SK-N-SH treated with all-trans-retinoic acid at 6 μM for 48 hours (cell line): ENCODE measurements around the gene IL26.

Experiments
- ARNTL ChIP-seq: fragments of 450-650 bp; formaldehyde crosslinking; IDR thresholded peaks from 2 replicates; pipeline ENCODE4 v1.5.0; 2020; ENCODE audit warnings: low read depth, mild to moderate bottlenecking, moderate library complexity, borderline replicate concordance
- BACH2 ChIP-seq: fragments of 250-450 bp; sonication (Bioruptor Pico); IDR thresholded peaks from 2 replicates; pipeline ENCODE4 v1.9.0; 2021; ENCODE audit warnings: mild to moderate bottlenecking, borderline replicate concordance
- RARB ChIP-seq: fragments of 250-450 bp; sonication (Bioruptor Pico); IDR thresholded peaks from 2 replicates; pipeline ENCODE4 v1.8.0; 2021; ENCODE audit warnings: mild to moderate bottlenecking, moderate library complexity
- TCF4 ChIP-seq: fragments of 250-450 bp; sonication (Bioruptor Pico); IDR thresholded peaks from 2 replicates; pipeline ENCODE4 v1.8.0; 2021; ENCODE audit warnings: mild to moderate bottlenecking, moderate library complexity, borderline replicate concordance
- ZFP30 ChIP-seq: fragments of 450-650 bp; formaldehyde crosslinking; IDR thresholded peaks from 2 replicates; pipeline ENCODE4 v1.5.0; 2022; ENCODE audit warnings: mild to moderate bottlenecking, moderate library complexity
- TF ChIP-seq, protein P1 (sequence below): fragments of 250-450 bp; sonication (Bioruptor Pico); IDR thresholded peaks from 2 replicates; pipeline ENCODE4 v1.5.0; 2020; ENCODE audit warnings: mild to moderate bottlenecking, moderate library complexity
- TF ChIP-seq, protein P2 (sequence below): fragments of 250-450 bp; sonication (Bioruptor Pico); IDR thresholded peaks from 2 replicates; pipeline ENCODE4 v1.8.0; 2020; ENCODE audit warnings: mild to moderate bottlenecking, moderate library complexity, borderline replicate concordance

DNA sequence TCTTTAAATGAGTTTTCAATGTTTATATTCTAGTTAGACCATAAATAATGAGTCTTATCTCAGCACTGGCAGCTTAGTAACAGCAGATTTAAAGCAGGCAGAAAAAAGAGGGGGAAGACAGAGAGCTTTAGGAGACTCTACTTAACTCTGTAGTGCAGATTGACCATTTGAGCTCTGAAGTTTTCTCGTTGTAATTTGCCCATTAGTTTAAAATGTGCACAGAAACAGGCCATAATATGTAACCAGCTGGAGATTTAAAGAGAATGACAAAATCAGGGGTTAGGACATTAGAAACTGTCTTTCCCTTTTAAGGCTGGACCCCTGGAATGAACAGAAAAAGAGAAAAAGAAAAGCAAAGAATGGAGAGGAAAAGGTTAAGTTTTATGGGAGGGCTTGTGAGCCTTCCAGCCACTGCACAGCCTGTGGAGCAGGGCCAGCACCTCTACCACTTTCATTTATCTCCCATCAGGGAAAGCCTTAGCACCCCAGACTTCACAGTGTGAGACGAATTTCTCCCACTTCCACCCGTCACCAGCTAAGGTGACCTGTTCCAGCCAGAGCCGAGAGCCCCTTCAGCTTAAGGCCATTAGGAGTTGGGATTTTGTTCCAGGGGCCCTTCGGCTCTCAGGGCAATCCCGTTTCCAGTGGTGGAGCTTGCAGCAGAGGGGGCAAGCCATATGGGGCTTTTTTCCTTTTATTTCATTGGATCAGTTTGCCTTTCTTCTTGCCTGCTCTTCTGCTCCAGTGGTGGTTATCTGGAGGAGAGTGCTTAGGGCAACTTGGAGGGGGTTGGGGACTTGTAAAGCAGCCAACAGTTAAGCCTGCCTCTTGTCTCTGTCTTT is 19.8 kb upstream of the IL26 start:
- TF ChIP-seq, protein P1, sequence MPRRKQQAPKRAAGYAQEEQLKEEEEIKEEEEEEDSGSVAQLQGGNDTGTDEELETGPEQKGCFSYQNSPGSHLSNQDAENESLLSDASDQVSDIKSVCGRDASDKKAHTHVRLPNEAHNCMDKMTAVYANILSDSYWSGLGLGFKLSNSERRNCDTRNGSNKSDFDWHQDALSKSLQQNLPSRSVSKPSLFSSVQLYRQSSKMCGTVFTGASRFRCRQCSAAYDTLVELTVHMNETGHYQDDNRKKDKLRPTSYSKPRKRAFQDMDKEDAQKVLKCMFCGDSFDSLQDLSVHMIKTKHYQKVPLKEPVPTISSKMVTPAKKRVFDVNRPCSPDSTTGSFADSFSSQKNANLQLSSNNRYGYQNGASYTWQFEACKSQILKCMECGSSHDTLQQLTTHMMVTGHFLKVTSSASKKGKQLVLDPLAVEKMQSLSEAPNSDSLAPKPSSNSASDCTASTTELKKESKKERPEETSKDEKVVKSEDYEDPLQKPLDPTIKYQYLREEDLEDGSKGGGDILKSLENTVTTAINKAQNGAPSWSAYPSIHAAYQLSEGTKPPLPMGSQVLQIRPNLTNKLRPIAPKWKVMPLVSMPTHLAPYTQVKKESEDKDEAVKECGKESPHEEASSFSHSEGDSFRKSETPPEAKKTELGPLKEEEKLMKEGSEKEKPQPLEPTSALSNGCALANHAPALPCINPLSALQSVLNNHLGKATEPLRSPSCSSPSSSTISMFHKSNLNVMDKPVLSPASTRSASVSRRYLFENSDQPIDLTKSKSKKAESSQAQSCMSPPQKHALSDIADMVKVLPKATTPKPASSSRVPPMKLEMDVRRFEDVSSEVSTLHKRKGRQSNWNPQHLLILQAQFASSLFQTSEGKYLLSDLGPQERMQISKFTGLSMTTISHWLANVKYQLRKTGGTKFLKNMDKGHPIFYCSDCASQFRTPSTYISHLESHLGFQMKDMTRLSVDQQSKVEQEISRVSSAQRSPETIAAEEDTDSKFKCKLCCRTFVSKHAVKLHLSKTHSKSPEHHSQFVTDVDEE (CRISPR knock-in tag): no peak
- TF ChIP-seq TCF4 (CRISPR knock-in tag) (no peak), RARB (CRISPR knock-in tag) (no peak), ZFP30 (no peak), ARNTL (CRISPR knock-in tag) (no peak), BACH2 (CRISPR knock-in tag) (no peak)
- TF ChIP-seq, protein P2, sequence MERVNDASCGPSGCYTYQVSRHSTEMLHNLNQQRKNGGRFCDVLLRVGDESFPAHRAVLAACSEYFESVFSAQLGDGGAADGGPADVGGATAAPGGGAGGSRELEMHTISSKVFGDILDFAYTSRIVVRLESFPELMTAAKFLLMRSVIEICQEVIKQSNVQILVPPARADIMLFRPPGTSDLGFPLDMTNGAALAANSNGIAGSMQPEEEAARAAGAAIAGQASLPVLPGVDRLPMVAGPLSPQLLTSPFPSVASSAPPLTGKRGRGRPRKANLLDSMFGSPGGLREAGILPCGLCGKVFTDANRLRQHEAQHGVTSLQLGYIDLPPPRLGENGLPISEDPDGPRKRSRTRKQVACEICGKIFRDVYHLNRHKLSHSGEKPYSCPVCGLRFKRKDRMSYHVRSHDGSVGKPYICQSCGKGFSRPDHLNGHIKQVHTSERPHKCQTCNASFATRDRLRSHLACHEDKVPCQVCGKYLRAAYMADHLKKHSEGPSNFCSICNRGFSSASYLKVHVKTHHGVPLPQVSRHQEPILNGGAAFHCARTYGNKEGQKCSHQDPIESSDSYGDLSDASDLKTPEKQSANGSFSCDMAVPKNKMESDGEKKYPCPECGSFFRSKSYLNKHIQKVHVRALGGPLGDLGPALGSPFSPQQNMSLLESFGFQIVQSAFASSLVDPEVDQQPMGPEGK (CRISPR knock-in tag): no peak
